ENCODE data around the gene CNOT4.
"Not testable (repeated sequence)": the region's sequence is repeated elsewhere in the genome, so short reads cannot be mapped to it uniquely, and the experiment has no call there.

Gene CNOT4

DNA sequence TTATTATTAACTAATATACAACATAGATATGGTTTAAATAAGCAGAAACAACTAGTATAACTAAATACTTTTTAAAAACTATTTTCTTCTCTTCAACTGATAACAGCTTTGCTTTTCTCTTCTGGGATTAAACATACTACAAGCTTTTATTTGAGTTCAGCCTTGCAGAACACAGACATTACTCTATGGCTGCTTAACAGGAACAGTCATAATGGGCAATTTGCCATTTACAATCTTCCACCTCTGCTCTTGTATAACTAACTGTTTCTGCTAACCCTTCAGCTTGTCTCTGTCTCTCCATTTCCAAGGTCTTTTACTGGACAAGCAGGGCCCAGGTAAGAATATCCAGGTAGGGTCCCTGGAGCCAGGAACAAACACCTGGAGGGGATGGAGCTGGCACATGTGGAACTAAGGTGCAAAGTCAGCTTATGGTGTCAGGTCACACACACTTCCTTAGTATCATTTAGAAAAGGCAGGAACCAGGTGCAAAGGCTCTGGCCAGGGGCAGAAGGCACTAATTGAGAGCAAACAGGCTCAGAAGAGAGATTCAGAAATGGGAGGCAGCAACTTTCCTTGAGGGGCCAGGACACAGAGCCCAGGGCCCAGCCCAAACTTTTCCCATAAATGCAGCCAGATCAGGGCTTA is 183.1 kb downstream of the CNOT4 start:
- DNase-seq (ENCODE audit: low read depth) = no peak

DNA sequence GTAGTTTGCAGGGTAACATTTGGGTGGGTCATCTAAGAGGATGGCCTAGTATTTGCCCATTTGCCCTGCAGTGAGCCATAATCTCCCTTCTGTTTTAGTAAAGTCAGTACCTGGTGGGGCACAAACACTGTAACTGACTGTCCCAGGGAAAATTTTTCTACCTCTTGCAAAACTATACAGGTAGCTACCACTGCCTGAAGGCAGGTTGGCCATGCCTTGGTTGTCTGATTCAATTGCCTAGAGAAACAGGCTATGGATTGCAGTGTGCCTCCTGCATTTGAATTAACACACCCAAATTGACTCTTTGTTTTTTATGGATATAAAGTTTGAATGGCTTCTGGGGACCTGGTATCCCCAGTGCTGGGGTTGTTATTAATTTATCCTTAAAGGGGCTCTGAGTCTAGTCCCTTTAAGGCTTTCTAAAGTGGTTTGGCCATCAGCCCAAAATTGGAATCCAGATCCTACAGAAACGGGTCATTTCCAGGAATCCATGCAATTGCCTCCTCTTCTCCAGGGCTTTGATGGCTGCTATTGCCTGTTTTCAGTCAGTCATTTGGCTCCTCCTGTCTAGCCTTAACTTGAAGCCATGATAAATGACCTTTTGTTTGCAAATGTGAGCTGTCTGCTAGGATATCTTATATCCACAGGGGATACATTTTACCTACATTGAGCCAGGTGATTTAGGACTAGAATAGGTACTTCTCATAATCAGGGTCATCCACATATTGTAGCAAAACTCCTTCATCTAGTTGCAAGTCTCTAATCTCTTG is 187.1 kb downstream of the CNOT4 start:
- DNase-seq (ENCODE audit: low read depth) = no peak

DNA sequence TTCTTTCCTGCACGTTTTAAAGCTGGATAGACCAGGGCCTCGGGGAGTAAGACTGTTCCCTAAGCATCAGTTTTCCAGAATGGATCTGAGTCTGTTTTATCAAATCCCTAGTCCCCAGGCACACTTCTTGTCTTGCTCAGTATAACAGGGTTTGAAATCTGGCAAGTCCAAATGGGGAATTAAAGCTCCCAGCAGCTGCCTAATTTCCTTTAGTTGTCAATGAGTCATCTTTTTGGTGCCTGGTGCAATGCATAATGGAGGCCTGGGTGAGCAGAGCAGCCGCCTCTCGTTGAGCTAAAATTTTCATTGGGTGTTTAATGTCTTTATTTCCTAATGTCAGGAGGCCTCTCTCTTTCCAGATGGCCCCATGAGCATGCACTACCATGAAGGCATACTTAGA is 188.3 kb downstream of the CNOT4 start:
- no peak for DNase-seq (ENCODE audit: low read depth)

DNA sequence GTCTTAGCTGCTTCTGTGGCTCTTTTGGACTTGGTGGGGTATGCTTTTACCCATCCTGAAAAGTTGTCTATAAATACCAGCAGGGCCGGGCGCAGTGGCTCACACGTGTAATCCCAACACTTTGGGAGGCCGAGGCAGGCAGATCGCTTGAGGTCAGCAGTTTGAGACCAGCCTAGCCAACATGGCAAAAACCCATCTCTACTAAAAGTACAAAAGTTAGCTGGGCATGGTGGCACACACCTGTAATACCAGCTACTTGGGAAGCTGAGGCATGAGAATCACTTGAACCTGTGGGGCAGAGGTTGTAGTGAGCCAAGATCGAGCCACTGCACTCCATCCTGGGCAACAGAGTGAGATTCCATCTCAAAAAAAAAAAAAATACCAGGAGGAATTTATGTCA is 188.9 kb downstream of the CNOT4 start:
- DNase-seq (ENCODE audit: low read depth) = not testable (repeated sequence)

DNA sequence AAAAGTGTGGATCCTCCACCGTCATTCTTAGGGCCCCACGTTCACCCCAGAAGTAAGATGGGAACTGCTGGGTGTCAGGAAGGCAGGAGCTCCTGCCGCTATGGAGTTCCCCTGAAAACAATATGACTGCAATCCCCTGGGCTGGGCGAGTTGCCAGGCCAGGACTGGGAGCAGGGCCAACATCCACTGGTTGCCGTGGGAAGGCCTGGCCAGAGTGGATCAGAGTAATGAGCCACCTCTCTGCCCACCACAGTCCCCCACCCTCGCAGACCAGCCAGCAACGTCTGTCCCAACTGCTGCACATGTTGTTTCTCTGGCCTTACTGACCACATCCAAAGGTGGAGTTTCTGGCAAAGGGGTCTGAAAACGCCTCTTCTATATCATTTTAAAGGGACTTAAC is 189.6 kb downstream of the CNOT4 start:
- DNase-seq (ENCODE audit: low read depth) = no peak

DNA sequence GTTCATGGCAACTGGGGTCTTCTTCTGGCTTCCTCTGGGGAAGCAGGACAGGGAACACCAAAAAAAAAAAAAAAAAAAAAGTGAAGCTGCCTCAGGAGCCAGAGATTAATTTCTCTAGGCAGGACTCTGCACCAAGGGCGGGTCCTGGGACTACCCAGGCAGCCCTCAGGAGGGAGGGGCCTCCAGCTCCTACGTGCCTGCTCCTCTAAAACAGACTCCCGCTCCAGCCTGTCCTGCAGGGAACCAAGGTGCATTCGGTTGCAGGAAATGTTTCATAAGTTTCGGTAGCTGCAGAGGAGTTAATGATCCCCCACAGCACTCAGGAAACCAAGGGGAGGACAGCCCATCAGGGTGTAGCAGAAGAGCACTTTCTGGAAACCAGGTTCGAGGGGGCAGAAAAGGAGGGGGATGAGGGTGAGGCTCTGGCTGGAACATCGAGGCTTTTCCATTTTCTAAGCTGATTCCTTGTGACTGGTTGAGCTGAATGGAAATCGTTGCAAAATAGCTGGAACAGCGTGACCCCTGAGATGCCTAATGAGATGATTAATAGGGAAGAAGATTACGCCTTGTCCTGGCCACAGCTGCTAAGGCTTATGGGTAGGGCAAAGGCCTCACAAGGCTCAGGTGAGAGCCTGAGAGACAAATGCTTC is 192.1 kb downstream of the CNOT4 start:
- no peak for DNase-seq (ENCODE audit: low read depth)

DNA sequence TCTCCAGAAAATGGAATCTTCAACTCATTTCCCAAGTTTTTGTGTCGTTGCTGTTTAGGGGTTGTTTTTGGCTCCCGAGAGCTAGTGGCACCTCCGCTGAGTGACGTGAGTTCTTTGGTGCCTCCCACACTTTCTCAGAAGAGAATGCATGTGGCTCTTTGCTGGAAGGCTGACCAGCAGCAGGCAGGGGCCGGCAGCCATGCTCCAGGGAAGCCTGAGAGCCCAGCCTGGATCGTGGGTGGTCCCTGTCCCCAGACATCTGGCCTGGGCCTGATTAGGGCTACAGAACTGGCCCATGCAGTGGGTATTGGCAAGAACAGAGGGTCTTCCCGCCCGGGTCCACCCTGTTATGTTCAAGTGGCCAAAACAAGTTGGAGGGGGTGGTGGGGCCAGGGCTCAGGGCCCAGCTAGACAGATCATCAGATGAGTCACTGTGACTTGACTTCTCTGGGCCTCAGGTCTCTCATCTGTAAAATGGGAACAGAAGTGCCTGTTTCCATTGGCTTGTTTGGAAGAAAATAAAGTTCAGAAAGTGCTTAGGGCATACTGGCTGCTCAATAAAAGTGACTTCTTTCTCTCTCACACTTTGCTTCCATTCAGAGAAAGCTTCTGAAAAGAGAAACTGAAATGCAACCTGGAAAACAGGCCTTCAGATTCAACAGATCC is 193.1 kb downstream of the CNOT4 start:
- no peak for DNase-seq (ENCODE audit: low read depth)

DNA sequence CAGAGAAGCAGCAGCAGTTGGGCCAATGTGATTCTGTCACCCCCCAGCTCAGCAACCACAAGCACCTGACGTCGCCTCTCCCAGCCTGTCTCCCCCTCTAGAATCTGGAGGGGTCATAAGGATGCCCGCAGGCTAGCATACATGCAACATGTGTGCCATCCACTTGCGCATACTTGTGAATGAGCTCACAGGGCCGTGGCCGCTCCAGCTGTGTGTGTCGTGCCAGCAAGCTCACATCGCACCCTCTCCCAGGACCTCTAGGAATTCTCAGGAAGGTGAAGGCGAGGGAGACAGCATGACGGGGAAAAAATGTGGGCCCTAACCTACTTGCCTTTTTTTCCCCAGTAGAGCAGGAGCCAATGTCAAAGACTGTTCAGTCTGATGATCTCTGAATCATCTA is 195.9 kb downstream of the CNOT4 start:
- no peak for DNase-seq (ENCODE audit: low read depth)
